ENCODE measurements around the gene DHRS4. TPM values are rescaled to one million over a fixed set of nuclear protein-coding genes. Genes with fewer than 3 reads are reported as not detected.

Gene DHRS4
- total and polyA plus RNA-seq, 2 of the 13 experiments (the other 11 are each of a cell fraction or from before 2014, with no cell fraction given) = 23.9 to 45.1 TPM

DNA sequence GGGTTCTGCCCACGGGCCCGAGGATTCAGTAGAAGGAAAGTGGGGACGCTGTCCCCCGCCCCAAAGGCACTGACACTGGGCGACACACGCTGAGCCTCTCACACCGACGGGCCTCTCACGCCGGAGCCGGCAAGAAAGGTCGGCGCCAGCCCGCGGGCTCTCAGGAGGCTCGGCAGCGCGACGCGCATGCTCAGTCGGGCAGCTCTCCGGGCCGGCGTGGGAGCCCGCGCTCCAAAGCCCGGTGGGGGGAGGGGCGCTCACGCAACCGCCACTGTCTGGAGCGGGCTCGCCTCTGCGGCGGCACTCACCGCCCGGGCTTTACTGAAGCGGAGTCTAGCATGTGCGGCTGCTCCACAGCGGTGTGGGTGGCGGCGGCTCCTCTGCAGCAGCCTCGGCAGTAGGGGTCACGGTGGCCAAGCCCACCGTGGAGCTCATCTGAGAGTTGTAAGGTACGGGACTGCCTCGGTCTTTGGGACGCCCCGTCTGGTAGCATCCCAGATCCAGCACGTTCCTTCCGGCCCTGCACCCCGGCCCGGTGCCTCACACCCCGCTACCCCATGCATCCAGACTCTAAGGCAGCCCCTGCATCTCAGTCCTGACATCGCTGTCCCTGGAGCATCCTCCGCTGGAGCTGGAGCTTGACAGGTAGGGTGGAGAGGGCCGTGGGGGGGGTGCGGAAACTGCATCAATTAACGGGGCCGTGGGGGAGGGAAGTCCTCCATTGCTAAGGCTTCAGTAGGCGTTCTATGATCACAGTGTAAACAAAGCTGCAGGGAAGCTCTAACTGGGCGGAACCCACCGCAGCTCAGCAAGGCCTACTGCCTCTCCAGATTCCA is 53.5 kb downstream of the DHRS4 start (continued):
- TF ChIP-seq KLF15 (CRISPR knock-in tag; IDR thresholded peaks at IDR 0.05; ENCODE audit: borderline replicate concordance) = peak; percentile 35; the same call in 1 of the 2 replicates
- peak; percentile 31 for TF ChIP-seq SKI (IDR thresholded peaks at IDR 0.05; ENCODE audit: partially characterized antibody)
- TF ChIP-seq, protein P1, sequence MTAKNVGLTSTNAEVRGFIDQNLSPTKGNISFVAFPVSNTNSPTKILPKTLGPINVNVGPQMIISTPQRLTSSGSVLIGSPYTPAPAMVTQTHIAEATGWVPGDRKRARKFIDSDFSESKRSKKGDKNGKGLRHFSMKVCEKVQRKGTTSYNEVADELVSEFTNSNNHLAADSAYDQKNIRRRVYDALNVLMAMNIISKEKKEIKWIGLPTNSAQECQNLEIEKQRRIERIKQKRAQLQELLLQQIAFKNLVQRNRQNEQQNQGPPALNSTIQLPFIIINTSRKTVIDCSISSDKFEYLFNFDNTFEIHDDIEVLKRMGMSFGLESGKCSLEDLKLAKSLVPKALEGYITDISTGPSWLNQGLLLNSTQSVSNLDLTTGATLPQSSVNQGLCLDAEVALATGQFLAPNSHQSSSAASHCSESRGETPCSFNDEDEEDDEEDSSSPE (CRISPR knock-in tag; IDR thresholded peaks at IDR 0.05) = peak; percentile 85
- peak; percentile 23; the same call in 1 of the 2 replicates for TF ChIP-seq MXD4 (CRISPR knock-in tag; IDR thresholded peaks at IDR 0.05)
- peak; percentile 74; the same call in 1 of the 2 replicates for TF ChIP-seq E2F2 (CRISPR knock-in tag; IDR thresholded peaks at IDR 0.05; ENCODE audit: borderline replicate concordance)
- peak; percentile 64 for TF ChIP-seq E2F5 (CRISPR knock-in tag; conservative IDR thresholded peaks at IDR 0.05)
- peak; percentile 72; the same call in 1 of the 2 replicates for TF ChIP-seq RXRA (CRISPR knock-in tag; IDR thresholded peaks at IDR 0.05)
- TF ChIP-seq KAT7 (CRISPR knock-in tag; IDR thresholded peaks at IDR 0.05; ENCODE audit: borderline replicate concordance) = peak; percentile 50; the same call in 1 of the 2 replicates
- peak; percentile 75 for TF ChIP-seq ZFY (CRISPR knock-in tag; IDR thresholded peaks at IDR 0.05)
- peak; percentile 23; the same call in 1 of the 2 replicates for TF ChIP-seq RXRB (CRISPR knock-in tag; IDR thresholded peaks at IDR 0.05; ENCODE audit: borderline replicate concordance)
- TF ChIP-seq YEATS2 (CRISPR knock-in tag; IDR thresholded peaks at IDR 0.05; ENCODE audit: borderline replicate concordance) = peak; percentile 13; the same call in 1 of the 2 replicates
- TF ChIP-seq ZNF160 (CRISPR knock-in tag; IDR thresholded peaks at IDR 0.05) = 0 out of 2 replicates have a peak, but pooled peaks have one; percentile 27
- TF ChIP-seq POLR2G (IDR thresholded peaks at IDR 0.05; ENCODE audit: low read depth, low read length) = peak; percentile 59
- peak; percentile 92 for TF ChIP-seq KDM2A (CRISPR knock-in tag; IDR thresholded peaks at IDR 0.05; ENCODE audit: borderline replicate concordance, low read depth)
- TF ChIP-seq TAF15 (IDR thresholded peaks at IDR 0.05; ENCODE audit: low read depth, low read length, poor library complexity, severe bottlenecking) = peak; percentile 75
- TF ChIP-seq ZNF605 (CRISPR knock-in tag; IDR thresholded peaks at IDR 0.05) = 0 out of 2 replicates have a peak, but pooled peaks have one; percentile 34
- peak; percentile 36 for TF ChIP-seq SAP130 (CRISPR knock-in tag; IDR thresholded peaks at IDR 0.05; ENCODE audit: low read depth)
- peak; percentile 51; the same call in 1 of the 2 replicates for TF ChIP-seq HDAC2 (CRISPR knock-in tag; IDR thresholded peaks at IDR 0.05)
- TF ChIP-seq YEATS4 (CRISPR knock-in tag; IDR thresholded peaks at IDR 0.05; ENCODE audit: borderline replicate concordance) = peak; percentile 57
- TF ChIP-seq, protein P2, sequence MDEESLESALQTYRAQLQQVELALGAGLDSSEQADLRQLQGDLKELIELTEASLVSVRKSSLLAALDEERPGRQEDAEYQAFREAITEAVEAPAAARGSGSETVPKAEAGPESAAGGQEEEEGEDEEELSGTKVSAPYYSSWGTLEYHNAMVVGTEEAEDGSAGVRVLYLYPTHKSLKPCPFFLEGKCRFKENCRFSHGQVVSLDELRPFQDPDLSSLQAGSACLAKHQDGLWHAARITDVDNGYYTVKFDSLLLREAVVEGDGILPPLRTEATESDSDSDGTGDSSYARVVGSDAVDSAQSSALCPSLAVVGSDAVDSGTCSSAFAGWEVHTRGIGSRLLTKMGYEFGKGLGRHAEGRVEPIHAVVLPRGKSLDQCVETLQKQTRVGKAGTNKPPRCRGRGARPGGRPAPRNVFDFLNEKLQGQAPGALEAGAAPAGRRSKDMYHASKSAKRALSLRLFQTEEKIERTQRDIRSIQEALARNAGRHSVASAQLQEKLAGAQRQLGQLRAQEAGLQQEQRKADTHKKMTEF (CRISPR knock-in tag; IDR thresholded peaks at IDR 0.05) = peak; percentile 32; the same call in 1 of the 2 replicates
- peak; percentile 28; the same call in 1 of the 2 replicates for TF ChIP-seq TBX2 (CRISPR knock-in tag; IDR thresholded peaks at IDR 0.05; ENCODE audit: borderline replicate concordance)
- 0 out of 2 replicates have a peak, but pooled peaks have one; percentile 26 for TF ChIP-seq HOXA5 (CRISPR knock-in tag; IDR thresholded peaks at IDR 0.05)
- TF ChIP-seq PHF8 (CRISPR knock-in tag; IDR thresholded peaks at IDR 0.05) = peak; percentile 54
- peak; percentile 76; the same call in 1 of the 2 replicates for TF ChIP-seq GABPB1 (CRISPR knock-in tag; IDR thresholded peaks at IDR 0.05)
- TF ChIP-seq ZSCAN9 (CRISPR knock-in tag; IDR thresholded peaks at IDR 0.05; ENCODE audit: borderline replicate concordance) = 0 out of 2 replicates have a peak, but pooled peaks have one; percentile 44
